Type B pancreatic cell (in vitro differentiated cells): Measurements from ENCODE around the gene OLFML2A. TPM values are rescaled to one million over a fixed set of nuclear protein-coding genes. Genes with fewer than 3 reads are reported as not detected.

Source experiments
- DNase-seq: peaks from one replicate; pipeline ENCODE4 v3.0.0; 2021; ENCODE audit warnings: mixed read lengths; ENCODE audit not compliant: unreplicated experiment; ENCODE audit errors: extremely low spot score
- H3K27ac Mint-ChIP-seq: 2 replicates; pipeline ENCODE4 v1.8.0; 2021; ENCODE audit warnings: mild to moderate bottlenecking, mixed read lengths
- H3K27me3 Mint-ChIP-seq: 2 replicates; pipeline ENCODE4 v1.8.0; 2021; ENCODE audit warnings: mixed read lengths
- H3K36me3 Mint-ChIP-seq: 2 replicates; pipeline ENCODE4 v1.8.0; 2021; ENCODE audit warnings: mixed read lengths
- H3K4me1 Mint-ChIP-seq: one replicate; pipeline ENCODE4 v1.8.0; 2021; ENCODE audit warnings: mixed read lengths; ENCODE audit not compliant: unreplicated experiment
- H3K4me3 Mint-ChIP-seq: 2 replicates; pipeline ENCODE4 v1.8.0; 2021; ENCODE audit warnings: mild to moderate bottlenecking, mixed read lengths
- H3K9me3 Mint-ChIP-seq: 2 replicates; pipeline ENCODE4 v1.8.0; 2021; ENCODE audit warnings: mixed read lengths
- total RNA-seq: library from RNA; stranded (reverse); gene quantifications from 2 replicates; pipeline ENCODE4 v1.2.1, GENCODE V29; 2021; ENCODE audit warnings: low replicate concordance
- TF ChIP-seq, protein P1 (sequence below): fragments of 200-600 bp; sonication (generic); conservative IDR thresholded peaks from 2 replicates; pipeline ENCODE4 v1.5.0; 2021; ENCODE audit warnings: antibody characterized with exemption, mild to moderate bottlenecking

The OLFML2A gene
- total RNA-seq, 1 donor from 2014 or later: 6.3 TPM

DNA sequence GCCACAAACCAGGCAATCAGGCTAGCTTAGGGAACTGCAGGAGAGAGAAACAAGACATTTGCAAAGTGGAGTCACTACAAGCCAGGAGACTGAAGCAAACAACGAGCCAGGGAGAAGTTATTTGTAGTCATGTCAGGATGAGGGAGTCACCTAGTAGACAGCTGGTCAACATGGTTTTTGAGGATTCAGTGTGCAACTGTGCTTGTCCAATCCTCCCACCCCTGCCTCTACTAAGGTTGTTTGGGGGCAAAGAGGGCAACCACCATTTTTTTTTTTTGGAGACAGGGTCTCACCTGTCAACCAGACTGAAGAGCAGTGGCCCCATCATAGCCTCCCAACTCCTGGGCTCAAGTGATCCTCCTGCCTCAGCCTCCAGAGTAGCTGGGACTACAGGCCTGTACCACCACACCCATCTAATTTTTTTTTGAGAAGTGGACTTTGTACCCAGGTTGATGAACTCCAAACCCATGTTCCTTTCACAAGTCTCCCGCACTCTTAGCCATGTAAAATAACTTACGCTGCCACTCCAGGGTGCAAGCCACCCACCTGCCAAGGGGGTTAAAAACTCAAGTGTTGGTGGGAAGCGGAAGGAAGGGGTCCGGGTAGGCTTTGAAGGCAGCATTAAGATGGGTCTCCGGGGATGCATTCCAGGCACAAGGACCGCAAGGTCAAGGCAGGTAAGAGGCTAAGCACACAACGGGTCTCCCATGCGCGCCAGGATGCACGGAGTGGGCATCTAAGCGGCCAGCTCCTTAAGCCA, 83.8 kb downstream of the OLFML2A start:
- Mint-ChIP-seq H3K36me3 (peaks cover 9% of the 10 kb centered on the region), H3K27ac (peak overlapping the region; percentile 98), H3K4me1 (peaks cover 16% of the 10 kb centered on the region), H3K27me3 (no peaks in the 10 kb centered on the region), H3K4me3 (peak overlapping the region; percentile 95), H3K9me3 (no peaks in the 10 kb centered on the region)
- no peak for DNase-seq
- TF ChIP-seq, protein P1, sequence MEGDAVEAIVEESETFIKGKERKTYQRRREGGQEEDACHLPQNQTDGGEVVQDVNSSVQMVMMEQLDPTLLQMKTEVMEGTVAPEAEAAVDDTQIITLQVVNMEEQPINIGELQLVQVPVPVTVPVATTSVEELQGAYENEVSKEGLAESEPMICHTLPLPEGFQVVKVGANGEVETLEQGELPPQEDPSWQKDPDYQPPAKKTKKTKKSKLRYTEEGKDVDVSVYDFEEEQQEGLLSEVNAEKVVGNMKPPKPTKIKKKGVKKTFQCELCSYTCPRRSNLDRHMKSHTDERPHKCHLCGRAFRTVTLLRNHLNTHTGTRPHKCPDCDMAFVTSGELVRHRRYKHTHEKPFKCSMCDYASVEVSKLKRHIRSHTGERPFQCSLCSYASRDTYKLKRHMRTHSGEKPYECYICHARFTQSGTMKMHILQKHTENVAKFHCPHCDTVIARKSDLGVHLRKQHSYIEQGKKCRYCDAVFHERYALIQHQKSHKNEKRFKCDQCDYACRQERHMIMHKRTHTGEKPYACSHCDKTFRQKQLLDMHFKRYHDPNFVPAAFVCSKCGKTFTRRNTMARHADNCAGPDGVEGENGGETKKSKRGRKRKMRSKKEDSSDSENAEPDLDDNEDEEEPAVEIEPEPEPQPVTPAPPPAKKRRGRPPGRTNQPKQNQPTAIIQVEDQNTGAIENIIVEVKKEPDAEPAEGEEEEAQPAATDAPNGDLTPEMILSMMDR: no peak

DNA sequence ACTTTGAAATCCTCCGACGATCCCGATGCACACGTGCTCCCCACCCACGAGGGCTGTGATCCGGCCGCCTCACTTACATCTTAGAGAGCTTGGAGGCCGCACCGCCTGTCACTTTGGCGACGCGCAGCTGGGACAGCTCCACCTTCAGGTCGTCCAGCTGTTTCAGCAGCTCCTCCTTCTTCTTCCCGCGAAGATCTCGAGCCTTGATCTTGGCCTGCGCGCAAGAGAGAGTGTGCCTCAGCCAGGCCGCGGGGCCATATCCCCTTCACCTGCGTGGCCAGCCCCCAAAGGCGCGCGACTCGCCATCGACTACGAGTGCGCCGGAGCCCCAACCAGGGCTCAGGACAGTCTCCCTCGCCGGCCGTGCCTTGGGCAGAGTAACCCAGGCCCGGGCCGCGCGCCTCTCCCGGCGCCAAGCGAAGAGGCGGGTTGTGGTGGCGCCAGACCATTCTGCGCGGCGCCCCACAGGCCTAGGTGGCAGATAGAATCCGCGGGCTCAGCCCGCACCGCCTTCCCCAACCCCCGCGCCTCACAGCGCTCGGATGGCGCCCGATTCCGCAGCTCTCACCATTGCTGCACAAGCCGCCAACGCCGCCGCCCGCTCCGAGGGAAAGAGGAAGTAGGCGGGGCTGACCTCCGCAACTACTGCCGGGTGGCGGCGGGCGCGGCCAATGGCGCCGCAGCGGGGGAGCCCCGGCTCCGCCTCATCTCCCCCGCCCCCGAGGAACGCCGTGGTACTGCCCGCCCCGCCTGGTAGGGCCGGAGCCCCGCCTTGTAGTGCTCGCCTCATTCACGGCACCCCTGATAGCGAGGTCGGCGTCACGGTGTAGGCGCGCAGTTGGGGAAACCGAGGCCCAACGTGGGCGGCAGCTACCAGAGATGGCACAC, 84.7 kb downstream of the OLFML2A start, which contains the start of the genes ARPC5L and RPL35:
ARPC5L (plus strand) TSS at position 789 of the 888 bp plus-strand sequence. CDS start 7,161 bp downstream, outside the sequence.
RPL35 (minus strand) TSS at position 616 of the 888 bp plus-strand sequence; CDS start at position 571, 45 bp downstream.
- Mint-ChIP-seq H3K27ac (peak within 1 kb of the TSS; percentile 98), H3K4me1 (peaks cover 16% of the 10 kb centered on the region), H3K27me3 (no peaks in the 10 kb centered on the region), H3K4me3 (peak within 1 kb of the TSS; percentile 95), H3K9me3 (no peaks in the 10 kb centered on the region), H3K36me3 (peaks cover 9% of the 10 kb centered on the region)
- TF ChIP-seq, protein P1: peak; percentile 35
- peak; percentile 97 for DNase-seq

DNA sequence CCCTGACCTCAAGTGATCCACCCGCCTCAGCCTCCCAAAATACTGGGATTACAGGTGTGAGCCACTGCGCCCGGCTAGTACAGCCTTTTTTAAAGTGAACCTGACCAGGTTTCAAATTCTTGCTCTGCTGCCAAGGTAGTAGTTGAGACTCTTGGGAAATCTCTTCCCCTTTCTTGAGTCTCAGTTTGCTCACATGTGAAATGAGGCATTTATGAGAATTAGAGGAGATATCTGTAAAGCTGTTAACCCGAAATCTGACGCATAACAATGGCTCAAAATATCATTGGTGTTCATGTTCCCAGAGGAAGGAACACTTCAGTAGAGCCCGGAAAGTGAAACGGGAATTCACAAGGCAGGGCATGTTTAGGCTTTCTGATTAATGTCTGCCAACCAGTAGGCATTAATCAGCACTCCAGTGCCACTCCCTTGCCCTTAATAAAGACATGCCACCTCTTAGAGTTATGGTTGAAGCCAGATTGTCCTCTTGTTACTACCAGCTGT, 86.5 kb downstream of the OLFML2A start:
- Mint-ChIP-seq H3K9me3 (no peaks in the 10 kb centered on the region), H3K36me3 (peaks cover 9% of the 10 kb centered on the region), H3K4me3 (peak overlapping the region; percentile 71), H3K27ac (peak overlapping the region; percentile 40), H3K27me3 (no peaks in the 10 kb centered on the region), H3K4me1 (peaks cover 20% of the 10 kb centered on the region)
- DNase-seq: no peak
- TF ChIP-seq, protein P1: no peak

Other genes starting within 250 kb of the OLFML2A start
- 6.5 and 10.0 TPM in 2 replicates for gene NR6A1, start 5.8 kb upstream of the OLFML2A start, total RNA-seq
- gene WDR38, start 76.3 kb downstream of the OLFML2A start, total RNA-seq: 0.75 TPM in 1 of 2 replicates, not detected in the other
- gene RPL35, start 84.8 kb downstream of the OLFML2A start, total RNA-seq: 1,370 and 1,381 TPM in 2 replicates
- 37.9 and 38.9 TPM in 2 replicates for gene ARPC5L, start 85.0 kb downstream of the OLFML2A start, total RNA-seq
- gene GOLGA1, start 163.9 kb downstream of the OLFML2A start, total RNA-seq: 18.4 and 22.6 TPM in 2 replicates